ENCODE results near the gene MCCD1.
A peak's percentile ranks its signal among the peaks of the same experiment; 100 is the strongest.

Gene MCCD1

GRCh38 chr6:31543639-31544038 lies 14.9 kb downstream of the MCCD1 start:
- no peak for DNase-seq

GRCh38 chr6:31544676-31545075 lies 15.9 kb downstream of the MCCD1 start:
- no peak for DNase-seq

- DNase-seq = no peak
Measured at GRCh38 chr6:31545291-31545690, 16.5 kb downstream of the MCCD1 start.

DNA sequence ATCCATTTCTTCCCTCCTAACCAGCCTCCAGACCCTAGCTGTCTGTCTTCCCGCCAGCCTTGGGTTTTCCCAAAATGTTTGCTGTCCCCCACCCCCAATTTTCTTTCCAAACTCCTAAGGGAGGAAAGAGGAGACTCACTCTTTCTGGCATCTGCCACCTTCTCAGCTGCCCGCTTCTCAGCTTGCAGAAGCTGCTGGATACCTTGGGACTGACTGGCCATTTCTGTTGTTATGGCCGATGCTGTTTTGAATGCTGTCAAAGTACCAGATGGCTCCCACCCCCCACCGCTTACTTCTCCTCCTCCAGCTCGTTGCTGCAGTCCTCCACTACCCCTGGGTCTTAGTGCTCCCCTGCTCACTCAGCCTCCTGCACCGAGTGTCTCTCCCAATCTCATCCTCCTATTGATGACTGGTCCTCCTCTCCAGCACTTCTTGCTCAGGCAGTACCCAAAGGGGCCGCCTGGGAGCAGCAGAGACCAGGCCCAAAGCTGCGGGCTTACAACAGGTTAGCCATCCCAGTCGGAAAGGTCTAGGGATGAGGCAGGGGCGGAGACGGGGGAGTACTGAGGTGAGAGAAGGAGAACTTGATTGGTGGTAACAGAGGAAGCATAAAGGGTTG lies 17.7 kb downstream of the MCCD1 start, which contains the start of gene ATP6V1G2:
ATP6V1G2 (minus strand) TSS at position 270 of the 619 bp plus-strand sequence; CDS start at position 221, 49 bp downstream.
- DNase-seq = peak; percentile 90

GRCh38 chr6:31546958-31547726 lies 18.4 kb downstream of the MCCD1 start, which contains the start of gene NFKBIL1:
Gene NFKBIL1, plus strand, starts transcription at chr6:31547608. Its CDS starts 87 bp downstream, at chr6:31547695.
- peak; percentile 98 for DNase-seq

GRCh38 chr6:31547727-31548543 lies 19.2 kb downstream of the MCCD1 start:
- DNase-seq = no peak

GRCh38 chr6:31548544-31548873 lies 19.7 kb downstream of the MCCD1 start:
- no peak for DNase-seq

DNA sequence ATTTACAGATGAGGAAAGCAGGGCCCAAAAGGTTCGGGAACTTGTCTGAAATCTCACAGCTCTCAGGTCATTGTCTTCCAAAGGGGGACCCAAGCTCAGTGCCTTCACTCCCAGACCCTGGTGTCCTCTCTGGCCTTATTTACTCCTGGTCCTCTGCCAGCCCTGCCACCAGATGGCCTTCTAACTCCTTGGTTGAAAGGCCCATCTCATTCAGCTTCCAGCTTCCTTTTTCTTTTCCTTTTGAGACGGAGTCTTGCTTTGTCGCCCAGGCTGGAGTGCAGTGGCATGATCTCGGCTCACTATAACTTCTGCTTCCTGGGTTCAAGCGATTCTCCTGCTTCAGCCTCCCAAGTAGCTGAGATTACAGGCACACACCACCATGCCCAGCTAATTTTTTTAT lies 22.6 kb downstream of the MCCD1 start:
- DNase-seq = peak; percentile 41

DNA sequence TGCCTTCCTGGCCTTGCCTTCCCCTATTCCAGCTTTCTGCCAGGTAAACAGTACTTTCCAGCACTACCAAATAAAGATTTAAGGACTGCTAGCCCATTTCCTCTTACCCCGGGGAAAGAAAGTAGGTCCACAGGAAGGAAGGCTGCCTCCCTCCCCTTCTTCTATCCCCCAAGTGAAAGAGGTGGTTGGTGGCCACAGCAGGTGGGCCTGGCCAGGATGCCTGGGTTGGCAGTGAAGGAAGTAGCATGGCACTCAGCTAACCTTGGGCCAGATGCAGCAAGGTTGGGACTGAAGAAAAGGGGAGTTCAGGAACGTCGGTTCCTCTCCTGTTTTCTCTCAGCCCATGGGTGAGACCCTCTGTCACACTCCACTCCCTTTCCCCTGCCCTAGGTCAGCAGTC lies 27.5 kb downstream of the MCCD1 start:
- DNase-seq = no peak

DNA sequence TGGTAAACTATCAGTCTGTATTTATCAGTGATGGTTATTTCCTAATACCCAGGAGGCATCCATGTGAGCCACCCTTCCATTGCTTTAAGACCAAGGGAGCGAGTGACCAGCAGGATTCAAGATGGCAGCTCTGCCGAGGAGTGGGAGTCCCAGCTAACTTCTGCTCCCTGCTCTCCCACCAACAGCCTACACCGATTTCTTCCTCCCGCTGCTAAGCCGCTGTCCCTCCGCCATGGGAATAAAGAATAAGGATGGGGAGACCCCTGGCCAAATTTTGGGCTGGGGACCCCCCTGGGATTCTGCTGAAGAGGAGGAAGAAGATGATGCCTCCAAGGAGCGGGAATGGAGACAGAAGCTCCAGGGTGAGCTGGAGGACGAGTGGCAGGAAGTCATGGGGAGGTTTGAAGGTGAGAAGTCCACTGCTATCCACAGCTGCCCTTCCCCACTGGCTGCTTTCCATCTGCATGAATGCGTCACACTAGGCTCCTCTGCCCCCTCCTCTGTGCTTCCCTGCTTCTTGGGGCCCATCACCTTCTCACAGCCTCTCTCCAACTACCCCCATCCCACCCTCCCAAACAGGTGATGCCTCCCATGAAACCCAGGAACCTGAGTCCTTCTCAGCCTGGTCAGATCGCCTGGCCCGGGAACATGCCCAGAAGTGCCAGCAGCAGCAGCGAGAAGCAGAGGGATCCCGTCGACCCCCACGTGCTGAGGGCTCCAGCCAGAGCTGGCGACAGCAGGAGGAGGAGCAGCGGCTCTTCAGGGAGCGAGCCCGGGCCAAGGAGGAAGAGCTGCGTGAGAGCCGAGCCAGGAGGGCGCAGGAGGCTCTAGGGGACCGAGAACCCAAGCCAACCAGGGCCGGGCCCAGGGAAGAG lies 28.9 kb downstream of the MCCD1 start:
- DNase-seq = no peak

DNA sequence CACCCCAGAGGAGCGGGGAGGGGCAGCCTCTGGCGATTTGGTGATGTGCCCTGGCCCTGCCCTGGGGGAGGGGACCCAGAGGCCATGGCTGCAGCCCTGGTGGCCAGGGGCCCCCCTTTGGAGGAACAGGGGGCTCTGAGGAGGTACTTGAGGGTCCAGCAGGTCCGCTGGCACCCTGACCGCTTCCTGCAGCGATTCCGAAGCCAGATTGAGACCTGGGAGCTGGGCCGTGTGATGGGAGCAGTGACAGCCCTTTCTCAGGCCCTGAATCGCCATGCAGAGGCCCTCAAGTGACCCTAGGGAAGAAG lies 29.5 kb downstream of the MCCD1 start:
- DNase-seq = no peak

DNA sequence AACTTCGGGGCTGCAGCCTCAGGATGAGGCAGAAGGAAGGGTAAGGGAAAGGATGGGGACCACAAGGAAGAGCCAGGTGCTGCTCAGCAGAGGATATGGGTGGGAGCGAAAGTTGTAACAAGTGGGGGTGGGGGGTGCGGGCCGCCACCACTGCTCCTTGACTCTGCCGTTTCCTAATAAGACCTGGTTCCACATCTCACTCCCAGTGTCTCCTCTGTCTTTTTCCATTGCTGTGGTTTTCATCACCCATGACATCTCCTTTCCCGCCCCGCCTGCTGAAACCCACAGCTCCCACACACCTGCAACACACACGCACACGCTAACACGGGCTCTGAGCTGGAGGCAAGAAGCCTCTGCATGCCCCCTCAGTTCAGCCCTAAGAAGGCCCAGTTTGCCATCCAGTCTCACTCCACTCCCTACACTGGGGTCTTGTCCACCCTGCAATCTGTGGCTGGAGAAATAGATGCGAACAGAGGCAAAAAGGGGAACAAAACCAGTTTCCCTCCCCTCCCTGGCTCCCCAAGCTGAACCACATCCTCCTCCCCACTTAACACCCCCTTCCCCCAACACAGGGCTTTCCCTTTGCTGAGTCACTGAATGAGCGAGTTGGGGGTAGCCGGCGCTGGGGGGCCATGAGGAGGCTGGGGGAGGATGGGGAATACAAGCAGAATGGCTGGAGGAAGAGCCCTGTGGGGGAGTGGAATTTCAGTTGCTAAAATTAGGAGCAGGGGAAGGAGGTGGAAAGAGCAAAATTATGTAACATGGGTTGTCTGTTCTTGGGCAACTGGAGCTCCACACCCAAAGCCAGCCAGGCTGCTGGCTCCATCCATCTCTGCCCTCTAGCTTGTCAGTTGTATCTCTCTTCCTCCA lies 30.1 kb downstream of the MCCD1 start:
- no peak for DNase-seq

DNA sequence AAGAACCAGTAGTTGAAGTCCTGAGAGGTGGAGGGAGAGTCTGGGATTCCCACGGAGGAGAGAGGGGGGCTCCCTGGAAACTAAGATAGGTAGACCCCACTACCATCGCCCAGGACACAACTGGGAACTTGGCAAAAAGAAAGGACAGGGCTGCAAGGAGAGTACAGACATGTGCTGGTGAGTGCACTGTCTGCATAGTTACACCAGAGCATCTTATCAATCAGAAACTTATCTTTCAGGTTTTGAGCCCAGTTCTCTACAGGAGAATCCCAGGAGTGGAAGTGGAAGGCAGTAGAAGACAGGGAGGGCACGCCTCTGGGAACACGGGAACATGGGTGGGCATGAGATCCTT lies 30.8 kb downstream of the MCCD1 start:
- DNase-seq = no peak

- DNase-seq = peak; percentile 72
Measured at GRCh38 chr6:31559958-31560696, 31.4 kb downstream of the MCCD1 start.

DNA sequence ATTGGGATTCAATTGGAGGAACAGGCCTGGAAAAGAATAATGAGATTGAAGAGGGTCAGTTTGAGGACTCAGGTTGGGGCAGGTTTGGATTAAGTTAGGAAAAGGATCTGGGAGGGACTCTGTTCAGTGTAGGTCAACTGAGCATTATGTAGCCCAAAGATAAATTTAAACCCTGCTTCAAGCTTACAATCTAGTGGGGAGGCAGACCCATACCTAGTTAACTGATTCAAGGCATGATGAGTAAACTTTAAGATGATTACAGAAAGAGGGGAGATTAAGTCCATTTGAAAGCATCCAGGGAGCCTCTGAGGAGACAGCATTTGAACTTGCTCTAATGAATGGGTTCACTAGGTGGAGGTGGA lies 31.9 kb downstream of the MCCD1 start:
- no peak for DNase-seq

DNA sequence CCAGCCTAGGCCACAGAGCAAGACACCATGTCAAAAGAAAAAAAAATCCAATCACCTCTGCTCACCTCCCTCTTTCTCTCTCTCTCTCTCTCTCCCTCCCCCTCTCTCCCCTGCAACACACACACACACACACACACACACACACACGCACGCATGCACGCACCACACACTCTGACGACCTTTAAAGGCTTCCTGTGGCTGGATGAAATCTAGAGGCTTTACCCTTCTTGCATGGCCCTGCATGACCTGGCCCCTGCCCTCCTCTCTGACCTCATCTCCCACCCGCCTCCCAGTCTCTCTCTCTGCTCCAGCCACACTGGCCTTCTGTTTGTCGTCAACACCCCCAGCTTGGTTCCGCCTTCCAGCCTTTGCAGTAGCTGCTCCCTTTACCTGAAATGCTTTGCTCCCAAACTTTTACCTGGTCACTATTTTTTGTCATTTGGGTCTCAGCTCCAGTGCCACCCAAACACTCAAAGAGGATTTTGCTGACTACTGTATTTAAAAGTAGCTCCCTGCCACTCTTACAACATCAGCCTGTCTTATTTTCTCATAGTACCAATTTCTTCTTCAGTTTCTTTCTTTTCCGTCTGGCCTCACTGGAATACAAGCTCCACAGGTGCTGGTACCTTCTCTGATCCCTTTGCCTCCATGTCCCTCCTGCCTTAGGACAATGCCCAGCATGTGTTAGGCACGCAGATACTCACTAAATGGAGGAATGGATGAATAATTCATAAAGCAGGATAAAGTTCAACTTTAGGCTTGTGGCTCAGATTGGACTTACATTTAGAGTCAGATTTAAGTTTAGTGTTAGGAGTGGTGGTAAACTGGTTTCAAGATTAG lies 39.0 kb downstream of the MCCD1 start:
- DNase-seq = no peak

- DNase-seq = no peak
Measured at GRCh38 chr6:31568537-31568961, 39.8 kb downstream of the MCCD1 start.

- no peak for DNase-seq
Measured at GRCh38 chr6:31569861-31570536, 41.2 kb downstream of the MCCD1 start.
